ENCODE measurements around the gene HIPK4. TPM values are rescaled to one million over a fixed set of nuclear protein-coding genes. Genes with fewer than 3 reads are reported as not detected.

HIPK4 gene
- polyA plus RNA-seq, 3 donors, result 0.09 TPM; not detected in 2

DNA sequence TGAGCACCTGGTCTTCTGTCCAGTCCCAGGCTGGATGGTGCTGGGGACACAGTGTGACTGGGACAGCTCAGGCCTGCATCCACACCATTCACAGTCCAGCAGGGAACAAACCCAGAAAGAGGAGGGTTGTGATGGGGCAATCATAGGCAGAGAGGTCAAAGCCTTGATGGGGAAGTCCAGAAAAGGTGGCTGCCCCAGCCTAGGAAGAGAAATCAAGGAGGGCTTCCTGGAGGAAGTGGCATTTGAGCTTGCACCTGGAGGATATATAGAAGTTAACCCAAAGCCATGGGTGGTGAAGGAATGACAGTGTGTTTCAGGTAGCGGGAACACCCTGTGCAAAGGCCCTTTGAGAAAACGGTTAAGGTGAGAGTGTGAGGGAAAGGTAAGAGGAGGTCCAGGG is 25.8 kb upstream of the HIPK4 start:
- H3K79me2 ChIP-seq (ENCODE audit: insufficient read depth, low read length), result no peaks in the 10 kb centered on the region
- peaks cover 31 to 39% of the 10 kb centered on the region in 2 donors for H3K4me1 ChIP-seq (ENCODE audit: control insufficient read depth in 1 of 2, insufficient read depth in 2 of 2, low read length in 2 of 2)
- no peak overlapping the region for H3K4me3 ChIP-seq (replicated peaks in 1 of 3; ENCODE audit: low read depth in 2 of 3, low read length in 3 of 3)
- TF ChIP-seq, protein P1, sequence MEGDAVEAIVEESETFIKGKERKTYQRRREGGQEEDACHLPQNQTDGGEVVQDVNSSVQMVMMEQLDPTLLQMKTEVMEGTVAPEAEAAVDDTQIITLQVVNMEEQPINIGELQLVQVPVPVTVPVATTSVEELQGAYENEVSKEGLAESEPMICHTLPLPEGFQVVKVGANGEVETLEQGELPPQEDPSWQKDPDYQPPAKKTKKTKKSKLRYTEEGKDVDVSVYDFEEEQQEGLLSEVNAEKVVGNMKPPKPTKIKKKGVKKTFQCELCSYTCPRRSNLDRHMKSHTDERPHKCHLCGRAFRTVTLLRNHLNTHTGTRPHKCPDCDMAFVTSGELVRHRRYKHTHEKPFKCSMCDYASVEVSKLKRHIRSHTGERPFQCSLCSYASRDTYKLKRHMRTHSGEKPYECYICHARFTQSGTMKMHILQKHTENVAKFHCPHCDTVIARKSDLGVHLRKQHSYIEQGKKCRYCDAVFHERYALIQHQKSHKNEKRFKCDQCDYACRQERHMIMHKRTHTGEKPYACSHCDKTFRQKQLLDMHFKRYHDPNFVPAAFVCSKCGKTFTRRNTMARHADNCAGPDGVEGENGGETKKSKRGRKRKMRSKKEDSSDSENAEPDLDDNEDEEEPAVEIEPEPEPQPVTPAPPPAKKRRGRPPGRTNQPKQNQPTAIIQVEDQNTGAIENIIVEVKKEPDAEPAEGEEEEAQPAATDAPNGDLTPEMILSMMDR (IDR thresholded peaks at IDR 0.05), result no peak
- no peak overlapping the region for H3K4me3 Mint-ChIP-seq
- no peak overlapping the region for H3K27ac ChIP-seq (ENCODE audit: low read depth in 1 of 2, low read length in 2 of 2)
- no peaks in the 10 kb centered on the region for H3K36me3 ChIP-seq (replicated peaks in 1 of 2; ENCODE audit: control insufficient read depth in 1 of 2, insufficient read depth in 2 of 2, low read length in 2 of 2)
- peaks cover 0 to 3% (median 0%) of the 10 kb centered on the region in 7 donors for H3K9me3 Mint-ChIP-seq
- H3K9ac ChIP-seq (ENCODE audit: insufficient read depth, low read length, poor library complexity, severe bottlenecking), result no peak overlapping the region
- peaks cover 4 to 10% (median 10%) of the 10 kb centered on the region in 3 donors for H3K27me3 Mint-ChIP-seq (ENCODE audit: low read depth in 3 of 3)
- no peak overlapping the region for H2AFZ ChIP-seq (ENCODE audit: insufficient read depth, low read depth, low read length, poor library complexity, severe bottlenecking)
- peak in 2 of 3 donors; percentile 16 to 51 for DNase-seq
- no peaks in the 10 kb centered on the region for H3K9me3 ChIP-seq (replicated peaks in 1 of 2; ENCODE audit: control insufficient read depth in 1 of 2, insufficient read depth in 1 of 2, low read length in 2 of 2)
- no peaks in the 10 kb centered on the region for H3K36me3 Mint-ChIP-seq
- no peaks in the 10 kb centered on the region for H4K20me1 ChIP-seq (ENCODE audit: insufficient read depth, low read length)
- H3K27ac Mint-ChIP-seq, result peak overlapping the region in 4 of 7 donors; percentile 35 to 76 (median 48)
- H3K27me3 ChIP-seq (ENCODE audit: control insufficient read depth in 2 of 2, insufficient read depth in 2 of 2, low read length in 2 of 2), result no peaks in the 10 kb centered on the region
- 95% methylated on average over 2 of the region's 2 CpGs for WGBS (ENCODE audit: insufficient coverage)
- no peak overlapping the region for H3K4me2 ChIP-seq (replicated peaks; ENCODE audit: extremely low read depth, low read length, poor library complexity, severe bottlenecking)
- peaks cover 49% of the 10 kb centered on the region for H3K4me1 Mint-ChIP-seq
- intact Hi-C loops (cut with micrococcal nuclease), result no loop called here

- no peak overlapping the region for H2AFZ ChIP-seq (ENCODE audit: insufficient read depth, low read depth, low read length, poor library complexity, severe bottlenecking)
- H3K79me2 ChIP-seq (ENCODE audit: insufficient read depth, low read length), result no peaks in the 10 kb centered on the region
- H3K27me3 ChIP-seq (ENCODE audit: control insufficient read depth in 2 of 2, insufficient read depth in 2 of 2, low read length in 2 of 2), result no peaks in the 10 kb centered on the region
- intact Hi-C loops (cut with micrococcal nuclease), result no loop called here
- Mint-ChIP-seq H3K9me3 (peaks cover 0 to 3% (median 0%) of the 10 kb centered on the region in 7 donors), H3K4me1 (peaks cover 47% of the 10 kb centered on the region), H3K27me3 (ENCODE audit: low read depth in 3 of 3) (peaks cover 4 to 10% (median 10%) of the 10 kb centered on the region in 3 donors), H3K4me3 (no peak overlapping the region), H3K27ac (peak overlapping the region in 2 of 7 donors; percentile 43 to 58), H3K36me3 (no peaks in the 10 kb centered on the region)
- H3K4me2 ChIP-seq (replicated peaks; ENCODE audit: extremely low read depth, low read length, poor library complexity, severe bottlenecking), result no peak overlapping the region
- DNase-seq, result no peak
- no peaks in the 10 kb centered on the region for H4K20me1 ChIP-seq (ENCODE audit: insufficient read depth, low read length)
- TF ChIP-seq, protein P1 (IDR thresholded peaks at IDR 0.05), result no peak
- no peaks in the 10 kb centered on the region for H3K36me3 ChIP-seq (replicated peaks in 1 of 2; ENCODE audit: control insufficient read depth in 1 of 2, insufficient read depth in 2 of 2, low read length in 2 of 2)
- no peak overlapping the region for H3K9ac ChIP-seq (ENCODE audit: insufficient read depth, low read length, poor library complexity, severe bottlenecking)
- peaks cover 31 to 35% of the 10 kb centered on the region in 2 donors for H3K4me1 ChIP-seq (ENCODE audit: control insufficient read depth in 1 of 2, insufficient read depth in 2 of 2, low read length in 2 of 2)
- H3K27ac ChIP-seq (ENCODE audit: low read depth in 1 of 2, low read length in 2 of 2), result no peak overlapping the region
- no peaks in the 10 kb centered on the region for H3K9me3 ChIP-seq (replicated peaks in 1 of 2; ENCODE audit: control insufficient read depth in 1 of 2, insufficient read depth in 1 of 2, low read length in 2 of 2)
- no peak overlapping the region for H3K4me3 ChIP-seq (replicated peaks in 1 of 3; ENCODE audit: low read depth in 2 of 3, low read length in 3 of 3)
- 94% methylated on average over 13 of the region's 21 CpGs for WGBS (ENCODE audit: insufficient coverage)
These were observed 24.9 kb upstream of the HIPK4 start for GRCh38 chr19:40414542-40415535.

Measured in CD14-positive monocyte (primary cell).